ENCODE results near the gene VRK2. TPM values are rescaled to one million over a fixed set of nuclear protein-coding genes. Genes with fewer than 3 reads are reported as not detected.
"Not testable (repeated sequence)": the region's sequence is repeated elsewhere in the genome, so short reads cannot be mapped to it uniquely, and the experiment has no call there.

VRK2 gene
- total RNA-seq, 1 donor, result 11.6 TPM

- no peak for DNase-seq (ENCODE audit: low read depth in 2 of 3, low spot score in 2 of 3)
These were observed 60.3 kb downstream of the VRK2 start for GRCh38 chr2:58106896-58107295.

- DNase-seq (ENCODE audit: low read depth in 2 of 3, low spot score in 2 of 3), result no peak
These were observed 61.5 kb downstream of the VRK2 start for GRCh38 chr2:58107803-58108710.

DNA sequence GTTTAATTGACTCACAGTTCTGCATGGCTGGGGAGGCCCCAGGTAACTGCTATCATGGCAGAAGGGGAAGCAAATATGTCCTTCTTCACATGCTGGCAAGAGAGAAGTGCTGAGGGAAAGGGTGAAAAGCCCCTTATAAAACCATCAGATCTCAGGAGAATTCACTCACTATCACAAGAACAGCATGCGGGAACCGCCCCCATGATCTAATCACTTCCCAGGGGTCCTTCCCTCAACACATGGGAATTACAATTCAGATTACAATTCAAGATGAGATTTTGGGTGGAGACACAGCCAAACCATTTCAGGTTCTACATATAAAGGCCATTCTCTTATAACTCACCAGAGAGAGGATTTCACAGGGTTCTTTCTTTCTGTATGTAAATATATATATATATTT is 62.9 kb downstream of the VRK2 start:
- DNase-seq (ENCODE audit: low read depth in 2 of 3, low spot score in 2 of 3), result no peak

DNA sequence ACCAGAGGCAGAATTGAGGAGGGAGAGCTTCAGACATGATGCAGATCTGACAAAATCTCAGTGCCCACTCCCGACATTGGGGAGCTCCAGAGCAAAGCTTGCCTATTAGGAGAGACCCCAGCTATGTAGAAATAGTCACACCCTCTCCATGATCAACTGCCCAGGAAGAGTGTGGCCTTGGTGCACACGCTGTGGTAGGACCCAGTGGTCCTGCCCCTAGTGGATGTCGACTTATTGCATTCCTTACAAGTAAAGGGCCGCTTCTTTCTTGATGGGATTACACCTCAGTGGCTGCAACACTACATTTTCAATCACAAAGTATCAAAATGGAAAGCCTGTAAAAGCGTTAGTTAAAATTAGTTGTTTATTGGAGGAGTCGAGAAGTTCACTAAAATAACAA is 64.2 kb downstream of the VRK2 start:
- DNase-seq (ENCODE audit: low read depth in 2 of 3, low spot score in 2 of 3), result no peak

GRCh38 chr2:58113563-58113962 is 67.0 kb downstream of the VRK2 start:
- DNase-seq (ENCODE audit: low read depth in 2 of 3, low spot score in 2 of 3), result not testable (repeated sequence)

DNA sequence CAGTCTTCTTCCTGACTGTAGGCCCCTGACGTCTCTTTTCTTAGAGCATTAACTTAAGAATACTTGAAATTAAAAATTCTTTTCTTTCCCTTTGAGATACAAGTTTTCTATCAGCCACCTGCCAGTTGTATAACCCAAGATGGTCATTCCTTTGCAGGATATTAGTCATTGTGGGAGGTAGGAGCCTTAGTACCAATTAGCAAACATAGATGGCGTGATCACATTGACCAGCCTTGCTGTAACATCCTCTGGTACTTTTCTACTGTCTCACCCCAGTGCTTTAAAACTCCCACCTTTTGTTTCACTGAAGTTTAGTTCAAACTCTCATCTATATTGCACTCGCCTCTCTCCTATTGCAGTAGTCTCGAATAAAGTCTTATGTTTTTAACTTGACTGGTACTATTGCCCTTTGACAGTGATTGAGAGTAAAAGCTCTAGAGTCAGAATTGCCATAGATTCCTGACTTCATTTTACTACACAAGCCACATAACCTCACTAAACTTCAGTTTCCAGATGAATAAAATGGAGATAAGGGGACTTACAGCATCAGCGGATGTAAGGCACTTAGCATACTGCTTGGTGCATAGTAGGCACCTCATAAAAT is 74.1 kb downstream of the VRK2 start:
- DNase-seq (ENCODE audit: low read depth in 2 of 3, low spot score in 2 of 3), result no peak

- DNase-seq (ENCODE audit: low read depth in 2 of 3, low spot score in 2 of 3), result no peak
These were observed 75.4 kb downstream of the VRK2 start for GRCh38 chr2:58122040-58122439.

DNA sequence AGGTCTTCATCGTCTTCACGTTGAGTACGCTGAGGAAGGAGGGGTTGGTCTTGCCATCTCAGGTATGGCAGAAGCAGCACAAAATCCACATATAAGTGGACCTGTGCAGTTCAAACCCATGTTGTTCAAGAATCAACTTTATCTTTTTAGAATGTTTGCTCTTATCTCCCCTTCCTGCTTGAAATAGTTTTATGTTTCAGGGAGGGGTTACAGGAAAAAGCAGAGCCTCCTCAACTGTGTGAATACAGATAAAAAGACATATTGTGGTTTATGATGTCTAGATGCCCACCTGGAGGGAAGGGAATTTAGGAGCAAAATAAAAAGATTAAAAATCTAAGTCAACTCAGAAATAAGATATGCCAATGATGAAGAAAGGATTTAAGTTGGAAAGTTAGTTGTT is 75.9 kb downstream of the VRK2 start:
- no peak for DNase-seq (ENCODE audit: low read depth in 2 of 3, low spot score in 2 of 3)

DNA sequence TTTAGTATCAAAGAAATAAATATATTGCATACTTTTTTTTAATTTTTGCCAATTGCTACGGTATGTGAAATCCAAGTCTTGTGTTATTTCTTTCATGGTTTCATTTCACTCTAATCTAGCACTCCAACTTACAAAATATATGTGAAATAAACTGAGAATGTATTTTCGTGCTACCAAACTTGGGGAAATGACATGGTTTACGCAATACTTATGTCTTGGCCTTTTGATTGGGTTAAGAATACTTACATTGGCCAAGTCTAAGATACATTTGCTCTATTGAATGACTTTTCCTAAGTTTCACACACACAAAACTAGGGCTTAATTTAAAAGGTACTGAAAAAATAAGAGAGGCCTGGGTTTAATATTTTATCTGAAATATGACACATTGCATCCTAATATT is 80.5 kb downstream of the VRK2 start:
- no peak for DNase-seq (ENCODE audit: low read depth in 2 of 3, low spot score in 2 of 3)

GRCh38 chr2:58130238-58130637 is 83.6 kb downstream of the VRK2 start:
- DNase-seq (ENCODE audit: low read depth in 2 of 3, low spot score in 2 of 3), result no peak

DNA sequence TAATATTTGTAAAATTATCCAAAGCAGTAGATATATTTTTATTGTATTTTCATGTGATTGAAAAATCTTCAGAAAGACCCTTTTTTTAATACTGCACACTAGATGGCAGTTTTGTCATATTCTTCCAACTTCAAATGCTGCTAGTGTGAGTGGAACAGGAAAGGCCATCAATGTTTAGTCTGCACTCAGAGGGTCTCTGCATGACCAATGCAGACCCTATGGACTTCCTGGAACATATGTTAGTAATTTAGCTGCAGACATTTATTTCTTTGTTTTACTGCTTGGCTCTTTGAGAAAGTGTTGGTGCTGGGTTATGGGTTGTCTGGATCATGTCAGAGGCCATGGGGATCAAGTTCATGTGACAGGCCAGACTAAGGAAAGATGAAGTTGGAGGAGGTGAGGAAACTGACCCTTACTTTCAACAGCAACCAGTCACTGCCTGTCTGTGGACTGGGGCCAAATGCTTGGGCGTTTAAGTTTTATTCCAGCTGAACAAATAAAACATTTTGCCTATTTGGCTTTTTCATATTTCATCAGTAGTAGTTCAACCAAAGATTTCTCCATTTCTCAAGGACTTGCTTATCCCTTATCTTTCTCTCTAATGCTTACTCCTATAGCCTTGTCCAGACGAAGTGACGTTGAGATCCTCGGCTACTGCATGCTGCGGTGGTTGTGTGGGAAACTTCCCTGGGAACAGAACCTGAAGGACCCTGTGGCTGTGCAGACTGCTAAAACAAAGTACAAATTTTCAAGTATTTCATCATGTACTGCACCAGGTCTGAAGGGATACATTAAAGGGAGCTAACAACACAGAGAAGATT is 84.8 kb downstream of the VRK2 start:
- peak in 2 of 3 donors; percentile 5 to 30 for DNase-seq (ENCODE audit: low read depth in 2 of 3, low spot score in 2 of 3)

GRCh38 chr2:58133395-58133794 is 86.8 kb downstream of the VRK2 start:
- DNase-seq (ENCODE audit: low read depth in 2 of 3, low spot score in 2 of 3), result no peak

- no peak for DNase-seq (ENCODE audit: low read depth in 2 of 3, low spot score in 2 of 3)
These were observed 89.3 kb downstream of the VRK2 start for GRCh38 chr2:58135861-58136260.

DNA sequence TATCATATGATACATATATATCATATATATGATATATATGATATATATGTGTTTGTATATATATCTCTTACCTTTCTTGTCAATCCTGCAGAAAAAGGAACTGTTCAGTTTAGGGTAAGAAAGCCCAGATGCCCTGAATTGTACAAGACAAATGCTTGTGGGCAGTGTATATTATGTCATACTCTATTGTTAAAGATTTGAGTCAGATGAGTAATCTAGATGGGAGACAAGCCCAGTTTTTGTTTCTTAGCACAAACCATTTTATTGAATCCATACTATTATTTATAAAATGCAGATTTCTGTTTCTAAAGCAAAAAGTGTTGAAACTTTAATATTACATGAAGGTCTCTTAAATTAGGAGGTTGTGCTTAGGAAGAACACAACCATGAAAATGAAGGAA is 90.6 kb downstream of the VRK2 start:
- no peak for DNase-seq (ENCODE audit: low read depth in 2 of 3, low spot score in 2 of 3)

- no peak for DNase-seq (ENCODE audit: low read depth in 2 of 3, low spot score in 2 of 3)
These were observed 91.2 kb downstream of the VRK2 start for GRCh38 chr2:58137856-58138255.

GRCh38 chr2:58138396-58139030 is 91.9 kb downstream of the VRK2 start:
- DNase-seq (ENCODE audit: low read depth in 2 of 3, low spot score in 2 of 3), result no peak

DNA sequence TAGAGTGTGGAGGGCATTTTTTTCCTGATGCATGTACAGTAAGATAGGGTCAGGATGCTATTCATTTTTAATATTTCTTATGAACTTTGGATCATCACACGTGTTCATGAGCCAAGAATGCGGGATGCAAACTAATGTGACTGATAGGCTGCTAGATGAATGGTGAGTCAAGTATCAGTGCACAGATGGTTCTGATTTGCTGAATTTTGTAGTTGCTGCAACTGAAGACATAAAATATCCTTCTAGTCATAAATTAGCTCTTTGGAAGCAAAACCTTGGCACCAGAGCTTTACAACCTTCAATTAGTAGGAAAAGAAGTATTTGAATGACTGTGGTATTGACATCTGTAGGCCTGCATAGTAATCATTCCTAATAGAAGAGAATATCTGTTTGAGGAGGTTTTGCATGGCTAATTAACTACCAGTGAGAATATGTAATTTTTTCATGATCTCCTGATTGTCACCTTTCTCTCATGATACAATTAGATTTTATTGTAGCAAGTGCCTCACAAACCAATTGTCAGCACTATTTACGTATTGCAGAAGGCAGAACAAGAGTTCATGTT is 94.0 kb downstream of the VRK2 start:
- DNase-seq (ENCODE audit: low read depth in 2 of 3, low spot score in 2 of 3), result no peak

GRCh38 chr2:58145769-58146168 is 99.2 kb downstream of the VRK2 start:
- not testable (repeated sequence) for DNase-seq (ENCODE audit: low read depth in 2 of 3, low spot score in 2 of 3)

DNA sequence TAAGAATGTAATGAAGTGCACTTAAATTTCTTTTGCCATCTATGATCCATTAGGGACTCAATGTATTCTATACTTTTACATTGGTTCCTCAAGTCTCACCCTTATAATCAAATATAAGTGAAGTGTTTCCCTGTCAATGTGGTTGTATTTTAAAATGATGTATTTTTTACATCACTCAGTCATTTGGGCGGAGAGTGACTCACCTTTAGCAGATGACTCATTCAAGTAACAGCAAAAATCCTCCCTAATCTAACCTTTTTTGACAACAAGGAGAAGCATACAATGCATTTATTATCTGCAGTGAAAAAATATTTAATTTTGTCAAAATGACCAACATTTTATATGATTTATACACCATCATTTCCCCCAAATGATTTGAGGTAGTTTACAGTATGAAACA is 100.1 kb downstream of the VRK2 start:
- no peak for DNase-seq (ENCODE audit: low read depth in 2 of 3, low spot score in 2 of 3)

DNA sequence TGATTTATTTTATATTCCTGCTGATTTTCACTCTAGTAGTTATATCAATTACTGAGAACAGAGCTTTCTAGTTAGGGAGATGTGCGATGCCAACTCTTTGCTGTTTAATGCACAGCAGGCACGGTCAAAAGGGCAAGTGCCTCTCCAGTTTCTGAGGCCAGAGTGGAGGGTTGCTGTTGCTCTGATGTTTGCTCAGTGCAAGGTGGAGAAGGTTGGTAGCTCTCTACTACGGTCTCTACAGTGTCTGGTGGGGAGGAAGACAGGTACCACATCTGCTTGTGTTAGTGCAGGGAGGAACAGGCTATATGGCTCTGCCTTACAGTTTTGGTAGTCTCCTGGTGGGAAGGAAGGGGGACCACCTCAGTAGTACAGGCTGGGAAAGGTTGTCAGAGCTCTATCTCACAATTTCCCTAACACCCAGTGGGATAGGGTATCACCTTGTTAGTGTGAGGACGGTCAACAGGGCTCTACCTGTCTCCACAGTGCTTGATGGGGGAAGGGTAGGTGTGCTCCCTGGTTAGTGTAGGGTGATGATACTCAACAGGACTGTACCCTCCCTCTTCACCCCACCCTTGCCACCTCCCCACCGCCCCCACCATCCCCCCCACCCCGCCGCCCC is 108.7 kb downstream of the VRK2 start:
- DNase-seq (ENCODE audit: low read depth in 2 of 3, low spot score in 2 of 3), result no peak
